MM.1S (cell line): Measurements from ENCODE around the gene NALCN.

Experiments used
- CTCF ChIP-seq: fragments of 300-600 bp; sonication (generic); IDR thresholded peaks from 2 replicates; pipeline ENCODE4 v1.5.1; 2016; ENCODE audit warnings: antibody characterized with exemption, low read length, mixed read lengths
- EZH2 ChIP-seq: fragments of 300-600 bp; sonication (generic); optimal IDR thresholded peaks from 2 replicates; pipeline ENCODE3; 2017; ENCODE audit warnings: low read depth, mild to moderate bottlenecking, antibody characterized with exemption, low read length, mixed read lengths
- EZH2phosphoT487 ChIP-seq: fragments of 300-600 bp; sonication (generic); IDR thresholded peaks from 2 replicates; pipeline ENCODE4 v1.6.1; 2018; ENCODE audit warnings: antibody characterized with exemption, low read length

GRCh38 chr13:101382086-101382485 lies 34.2 kb downstream of the NALCN start:
- no peak for TF ChIP-seq CTCF
- TF ChIP-seq EZH2, result no peak
- no peak for TF ChIP-seq EZH2phosphoT487
